HepG2 (cell line): ENCODE data around the gene FBXW4. TPM values are rescaled to one million over a fixed set of nuclear protein-coding genes. Genes with fewer than 3 reads are reported as not detected.

ENCODE experiments used
- MBD4 ChIP-seq: IDR thresholded peaks from 2 replicates; pipeline ENCODE4 v1.6.1; 2012; ENCODE audit warnings: low read length, inconsistent platforms, borderline replicate concordance
- NCOR1 ChIP-seq: fragments of 200-600 bp; sonication (generic); IDR thresholded peaks from 2 replicates; pipeline ENCODE4 v1.7.0; 2017; ENCODE audit warnings: antibody characterized with exemption, low read length, borderline replicate concordance
- ZBTB20 ChIP-seq: sonication (generic); formaldehyde crosslinking; IDR thresholded peaks from 2 replicates; pipeline ENCODE4 v1.8.1; 2023; ENCODE audit warnings: missing genetic modification reagents, low read depth, mild to moderate bottlenecking, borderline replicate concordance
- ZBTB21 ChIP-seq: sonication (generic); formaldehyde crosslinking; IDR thresholded peaks from 2 replicates; pipeline ENCODE4 v1.4.0; 2020; ENCODE audit warnings: missing genetic modification reagents
- ZNF337 ChIP-seq: sonication (generic); formaldehyde crosslinking; IDR thresholded peaks from 2 replicates; pipeline ENCODE4 v1.5.1; 2020; ENCODE audit warnings: missing genetic modification reagents, low read depth, mild to moderate bottlenecking, borderline replicate concordance
- ZNF501 ChIP-seq: sonication (generic); formaldehyde crosslinking; IDR thresholded peaks from 2 replicates; pipeline ENCODE4 v1.5.1; 2020; ENCODE audit warnings: mild to moderate bottlenecking, moderate library complexity, missing genetic modification reagents
- ZNF547 ChIP-seq: sonication (generic); formaldehyde crosslinking; IDR thresholded peaks from 2 replicates; pipeline ENCODE4 v1.5.1; 2020; ENCODE audit warnings: mild to moderate bottlenecking, missing genetic modification reagents
- ZNF605 ChIP-seq: sonication (generic); formaldehyde crosslinking; IDR thresholded peaks from 2 replicates; pipeline ENCODE4 v1.8.0; 2022; ENCODE audit warnings: mild to moderate bottlenecking, missing genetic modification reagents
- polyA plus RNA-seq, 8 experiments: library from polyadenylated mRNA; depleted of rRNA in 3 of 8; stranded (reverse) in 7 of 8; unstranded in 1 of 8; fragments of >200 nt; fragmentation: Illumina TruSeq in 4 of 8; extraction: Trizol in 4 of 8; gene quantifications; 2 replicates each; pipeline versions ENCODE4 v1.2.1 to v1.2.3, GENCODE V29; 2011 to 2016; ENCODE audit warnings: low read depth in 4 of 8, missing spikeins in 1 of 8, mixed read lengths in 1 of 8; ENCODE audit not compliant: insufficient read depth in 1 of 8
- total RNA-seq, 5 experiments: library from RNA; depleted of rRNA; stranded (reverse); fragments of >200 nt; fragmentation: Illumina TruSeq; extraction: Trizol; gene quantifications; 2 replicates each; pipeline ENCODE4 v1.2.3, GENCODE V29; 2016; ENCODE audit warnings: low read depth in 1 of 5
- TF ChIP-seq, protein P1 (sequence below): sonication (generic); formaldehyde crosslinking; IDR thresholded peaks from 2 replicates; pipeline ENCODE4 v1.9.0; 2021; ENCODE audit warnings: mild to moderate bottlenecking, missing genetic modification reagents
- TF ChIP-seq, protein P2 (sequence below): sonication (generic); formaldehyde crosslinking; IDR thresholded peaks from 2 replicates; pipeline ENCODE4 v1.5.1; 2020; ENCODE audit warnings: missing genetic modification reagents, mild to moderate bottlenecking, borderline replicate concordance
- TF ChIP-seq, protein P3 (sequence below): fragments of 450-650 bp; IDR thresholded peaks from 2 replicates; pipeline ENCODE4 v1.6.1; 2016
- TF ChIP-seq, protein P4 (sequence below): sonication (generic); formaldehyde crosslinking; IDR thresholded peaks from 2 replicates; pipeline ENCODE4 v1.4.0; 2020; ENCODE audit warnings: mild to moderate bottlenecking, missing genetic modification reagents, borderline replicate concordance
- TF ChIP-seq, protein P5 (sequence below): sonication (generic); formaldehyde crosslinking; IDR thresholded peaks from 2 replicates; pipeline ENCODE4 v1.8.1; 2023; ENCODE audit warnings: missing genetic modification reagents, inconsistent platforms, borderline replicate concordance

FBXW4 gene
- total and polyA plus RNA-seq, 2 of the 13 experiments (the other 11 are each of a cell fraction or from before 2014, with no cell fraction given) = 23.5 to 33.7 TPM

DNA sequence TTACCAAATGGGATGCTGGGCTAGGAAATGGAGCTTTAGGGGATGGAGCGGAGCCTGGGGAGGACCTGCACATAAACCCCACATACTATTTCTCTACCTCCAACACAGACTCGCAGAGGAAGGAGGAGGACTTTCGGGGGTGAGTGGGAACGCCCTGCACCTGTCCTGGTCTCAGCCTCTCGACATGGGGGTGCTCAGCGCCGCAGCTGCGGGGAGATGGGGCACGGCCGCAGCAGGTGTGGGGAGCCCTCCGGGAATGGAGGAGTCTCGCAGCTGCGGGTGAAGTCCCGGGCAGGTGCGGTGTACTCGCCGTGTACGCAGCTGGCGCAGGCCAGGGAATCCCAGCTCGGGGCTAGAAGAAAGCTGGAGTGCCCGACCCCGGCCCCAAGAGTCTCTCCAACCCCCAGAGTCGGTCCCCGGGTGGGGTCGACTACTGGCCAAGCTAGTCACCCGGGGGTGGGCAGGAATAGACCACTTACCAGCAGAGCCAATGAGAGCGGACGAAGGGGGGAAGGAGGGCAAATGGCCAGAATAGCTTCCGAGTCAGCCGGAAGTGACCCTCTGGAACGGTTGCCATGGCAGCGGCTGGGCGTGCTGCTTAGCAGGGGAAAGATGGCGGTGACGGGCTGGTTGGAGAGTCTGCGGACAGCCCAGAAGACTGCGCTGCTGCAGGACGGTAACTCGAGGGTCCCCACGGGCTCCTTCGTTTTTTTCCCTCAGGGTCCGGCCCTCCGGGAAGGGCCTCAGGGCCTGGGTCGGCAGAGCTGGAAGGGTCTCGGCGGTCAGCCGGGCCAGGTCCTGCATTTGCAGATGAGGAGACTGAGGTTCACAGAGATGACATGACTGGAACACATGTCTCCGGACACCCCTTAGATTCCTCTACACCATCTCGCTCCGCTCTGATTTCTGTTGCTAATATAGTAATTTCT is 107.0 kb downstream of the FBXW4 start, which contains the start of the genes DPCD and POLL (continued):
- TF ChIP-seq, protein P1, sequence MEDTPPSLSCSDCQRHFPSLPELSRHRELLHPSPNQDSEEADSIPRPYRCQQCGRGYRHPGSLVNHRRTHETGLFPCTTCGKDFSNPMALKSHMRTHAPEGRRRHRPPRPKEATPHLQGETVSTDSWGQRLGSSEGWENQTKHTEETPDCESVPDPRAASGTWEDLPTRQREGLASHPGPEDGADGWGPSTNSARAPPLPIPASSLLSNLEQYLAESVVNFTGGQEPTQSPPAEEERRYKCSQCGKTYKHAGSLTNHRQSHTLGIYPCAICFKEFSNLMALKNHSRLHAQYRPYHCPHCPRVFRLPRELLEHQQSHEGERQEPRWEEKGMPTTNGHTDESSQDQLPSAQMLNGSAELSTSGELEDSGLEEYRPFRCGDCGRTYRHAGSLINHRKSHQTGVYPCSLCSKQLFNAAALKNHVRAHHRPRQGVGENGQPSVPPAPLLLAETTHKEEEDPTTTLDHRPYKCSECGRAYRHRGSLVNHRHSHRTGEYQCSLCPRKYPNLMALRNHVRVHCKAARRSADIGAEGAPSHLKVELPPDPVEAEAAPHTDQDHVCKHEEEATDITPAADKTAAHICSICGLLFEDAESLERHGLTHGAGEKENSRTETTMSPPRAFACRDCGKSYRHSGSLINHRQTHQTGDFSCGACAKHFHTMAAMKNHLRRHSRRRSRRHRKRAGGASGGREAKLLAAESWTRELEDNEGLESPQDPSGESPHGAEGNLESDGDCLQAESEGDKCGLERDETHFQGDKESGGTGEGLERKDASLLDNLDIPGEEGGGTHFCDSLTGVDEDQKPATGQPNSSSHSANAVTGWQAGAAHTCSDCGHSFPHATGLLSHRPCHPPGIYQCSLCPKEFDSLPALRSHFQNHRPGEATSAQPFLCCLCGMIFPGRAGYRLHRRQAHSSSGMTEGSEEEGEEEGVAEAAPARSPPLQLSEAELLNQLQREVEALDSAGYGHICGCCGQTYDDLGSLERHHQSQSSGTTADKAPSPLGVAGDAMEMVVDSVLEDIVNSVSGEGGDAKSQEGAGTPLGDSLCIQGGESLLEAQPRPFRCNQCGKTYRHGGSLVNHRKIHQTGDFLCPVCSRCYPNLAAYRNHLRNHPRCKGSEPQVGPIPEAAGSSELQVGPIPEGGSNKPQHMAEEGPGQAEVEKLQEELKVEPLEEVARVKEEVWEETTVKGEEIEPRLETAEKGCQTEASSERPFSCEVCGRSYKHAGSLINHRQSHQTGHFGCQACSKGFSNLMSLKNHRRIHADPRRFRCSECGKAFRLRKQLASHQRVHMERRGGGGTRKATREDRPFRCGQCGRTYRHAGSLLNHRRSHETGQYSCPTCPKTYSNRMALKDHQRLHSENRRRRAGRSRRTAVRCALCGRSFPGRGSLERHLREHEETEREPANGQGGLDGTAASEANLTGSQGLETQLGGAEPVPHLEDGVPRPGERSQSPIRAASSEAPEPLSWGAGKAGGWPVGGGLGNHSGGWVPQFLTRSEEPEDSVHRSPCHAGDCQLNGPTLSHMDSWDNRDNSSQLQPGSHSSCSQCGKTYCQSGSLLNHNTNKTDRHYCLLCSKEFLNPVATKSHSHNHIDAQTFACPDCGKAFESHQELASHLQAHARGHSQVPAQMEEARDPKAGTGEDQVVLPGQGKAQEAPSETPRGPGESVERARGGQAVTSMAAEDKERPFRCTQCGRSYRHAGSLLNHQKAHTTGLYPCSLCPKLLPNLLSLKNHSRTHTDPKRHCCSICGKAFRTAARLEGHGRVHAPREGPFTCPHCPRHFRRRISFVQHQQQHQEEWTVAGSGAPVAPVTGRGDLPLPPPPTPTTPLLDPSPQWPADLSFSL = no peak
- TF ChIP-seq MBD4 (no peak), ZNF501 (CRISPR knock-in tag) (peak; percentile 59), ZBTB21 (CRISPR knock-in tag) (no peak), ZNF547 (CRISPR knock-in tag) (no peak), NCOR1 (no peak), ZNF605 (CRISPR knock-in tag) (0 out of 2 replicates have a peak, but pooled peaks have one; percentile 13), ZBTB20 (CRISPR knock-in tag) (no peak), ZNF337 (CRISPR knock-in tag) (no peak)
- TF ChIP-seq, protein P2, sequence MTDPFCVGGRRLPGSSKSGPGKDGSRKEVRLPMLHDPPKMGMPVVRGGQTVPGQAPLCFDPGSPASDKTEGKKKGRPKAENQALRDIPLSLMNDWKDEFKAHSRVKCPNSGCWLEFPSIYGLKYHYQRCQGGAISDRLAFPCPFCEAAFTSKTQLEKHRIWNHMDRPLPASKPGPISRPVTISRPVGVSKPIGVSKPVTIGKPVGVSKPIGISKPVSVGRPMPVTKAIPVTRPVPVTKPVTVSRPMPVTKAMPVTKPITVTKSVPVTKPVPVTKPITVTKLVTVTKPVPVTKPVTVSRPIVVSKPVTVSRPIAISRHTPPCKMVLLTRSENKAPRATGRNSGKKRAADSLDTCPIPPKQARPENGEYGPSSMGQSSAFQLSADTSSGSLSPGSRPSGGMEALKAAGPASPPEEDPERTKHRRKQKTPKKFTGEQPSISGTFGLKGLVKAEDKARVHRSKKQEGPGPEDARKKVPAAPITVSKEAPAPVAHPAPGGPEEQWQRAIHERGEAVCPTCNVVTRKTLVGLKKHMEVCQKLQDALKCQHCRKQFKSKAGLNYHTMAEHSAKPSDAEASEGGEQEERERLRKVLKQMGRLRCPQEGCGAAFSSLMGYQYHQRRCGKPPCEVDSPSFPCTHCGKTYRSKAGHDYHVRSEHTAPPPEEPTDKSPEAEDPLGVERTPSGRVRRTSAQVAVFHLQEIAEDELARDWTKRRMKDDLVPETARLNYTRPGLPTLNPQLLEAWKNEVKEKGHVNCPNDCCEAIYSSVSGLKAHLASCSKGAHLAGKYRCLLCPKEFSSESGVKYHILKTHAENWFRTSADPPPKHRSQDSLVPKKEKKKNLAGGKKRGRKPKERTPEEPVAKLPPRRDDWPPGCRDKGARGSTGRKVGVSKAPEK (CRISPR knock-in tag) = no peak
- TF ChIP-seq, protein P3, sequence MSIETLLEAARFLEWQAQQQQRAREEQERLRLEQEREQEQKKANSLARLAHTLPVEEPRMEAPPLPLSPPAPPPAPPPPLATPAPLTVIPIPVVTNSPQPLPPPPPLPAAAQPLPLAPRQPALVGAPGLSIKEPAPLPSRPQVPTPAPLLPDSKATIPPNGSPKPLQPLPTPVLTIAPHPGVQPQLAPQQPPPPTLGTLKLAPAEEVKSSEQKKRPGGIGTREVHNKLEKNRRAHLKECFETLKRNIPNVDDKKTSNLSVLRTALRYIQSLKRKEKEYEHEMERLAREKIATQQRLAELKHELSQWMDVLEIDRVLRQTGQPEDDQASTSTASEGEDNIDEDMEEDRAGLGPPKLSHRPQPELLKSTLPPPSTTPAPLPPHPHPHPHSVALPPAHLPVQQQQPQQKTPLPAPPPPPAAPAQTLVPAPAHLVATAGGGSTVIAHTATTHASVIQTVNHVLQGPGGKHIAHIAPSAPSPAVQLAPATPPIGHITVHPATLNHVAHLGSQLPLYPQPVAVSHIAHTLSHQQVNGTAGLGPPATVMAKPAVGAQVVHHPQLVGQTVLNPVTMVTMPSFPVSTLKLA = no peak
- TF ChIP-seq, protein P4, sequence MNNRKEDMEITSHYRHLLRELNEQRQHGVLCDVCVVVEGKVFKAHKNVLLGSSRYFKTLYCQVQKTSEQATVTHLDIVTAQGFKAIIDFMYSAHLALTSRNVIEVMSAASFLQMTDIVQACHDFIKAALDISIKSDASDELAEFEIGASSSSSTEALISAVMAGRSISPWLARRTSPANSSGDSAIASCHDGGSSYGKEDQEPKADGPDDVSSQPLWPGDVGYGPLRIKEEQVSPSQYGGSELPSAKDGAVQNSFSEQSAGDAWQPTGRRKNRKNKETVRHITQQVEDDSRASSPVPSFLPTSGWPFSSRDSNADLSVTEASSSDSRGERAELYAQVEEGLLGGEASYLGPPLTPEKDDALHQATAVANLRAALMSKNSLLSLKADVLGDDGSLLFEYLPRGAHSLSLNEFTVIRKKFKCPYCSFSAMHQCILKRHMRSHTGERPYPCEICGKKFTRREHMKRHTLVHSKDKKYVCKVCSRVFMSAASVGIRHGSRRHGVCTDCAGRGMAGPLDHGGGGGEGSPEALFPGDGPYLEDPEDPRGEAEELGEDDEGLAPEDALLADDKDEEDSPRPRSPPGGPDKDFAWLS = no peak
- TF ChIP-seq, protein P5, sequence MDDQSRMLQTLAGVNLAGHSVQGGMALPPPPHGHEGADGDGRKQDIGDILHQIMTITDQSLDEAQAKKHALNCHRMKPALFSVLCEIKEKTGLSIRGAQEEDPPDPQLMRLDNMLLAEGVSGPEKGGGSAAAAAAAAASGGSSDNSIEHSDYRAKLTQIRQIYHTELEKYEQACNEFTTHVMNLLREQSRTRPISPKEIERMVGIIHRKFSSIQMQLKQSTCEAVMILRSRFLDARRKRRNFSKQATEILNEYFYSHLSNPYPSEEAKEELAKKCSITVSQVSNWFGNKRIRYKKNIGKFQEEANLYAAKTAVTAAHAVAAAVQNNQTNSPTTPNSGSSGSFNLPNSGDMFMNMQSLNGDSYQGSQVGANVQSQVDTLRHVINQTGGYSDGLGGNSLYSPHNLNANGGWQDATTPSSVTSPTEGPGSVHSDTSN (CRISPR knock-in tag) = 0 out of 2 replicates have a peak, but pooled peaks have one; percentile 27
